OCI-LY7 (cell line): ENCODE data around the gene OTUB1.

ENCODE experiments used
- EZH2phosphoT487 ChIP-seq: fragments of 200-600 bp; sonication (generic); IDR thresholded peaks from 2 replicates; pipeline ENCODE4 v1.6.1; 2018; ENCODE audit warnings: low read depth, borderline replicate concordance, mild to moderate bottlenecking, mixed run types, antibody characterized with exemption, low read length, moderate library complexity, mixed read lengths
- TF ChIP-seq, protein P1 (sequence below): fragments of 200-600 bp; sonication (generic); conservative IDR thresholded peaks from 2 replicates; pipeline ENCODE4 v1.5.1; 2014; ENCODE audit warnings: mild to moderate bottlenecking, antibody characterized with exemption, low read length, moderate library complexity, mixed read lengths

DNA sequence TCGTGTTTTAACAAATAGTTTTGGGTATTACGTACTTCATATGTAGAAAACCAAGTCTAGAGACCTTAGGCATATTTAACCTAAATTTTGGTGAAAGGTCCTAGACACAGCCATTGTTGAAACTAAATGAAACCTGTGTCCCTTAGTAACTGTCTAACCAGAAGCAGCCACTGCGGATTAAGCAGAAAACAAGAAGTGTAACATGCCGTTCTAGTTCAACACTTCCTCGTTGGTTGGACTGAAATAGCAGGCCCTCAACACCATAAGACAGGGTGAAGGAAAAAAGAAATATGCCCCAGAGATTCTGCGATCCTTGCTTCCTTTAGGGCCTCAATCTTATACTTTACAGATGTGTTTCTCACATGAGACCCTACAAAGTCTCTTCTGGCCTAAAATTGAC, 45.5 kb upstream of the OTUB1 start:
- TF ChIP-seq, protein P1, sequence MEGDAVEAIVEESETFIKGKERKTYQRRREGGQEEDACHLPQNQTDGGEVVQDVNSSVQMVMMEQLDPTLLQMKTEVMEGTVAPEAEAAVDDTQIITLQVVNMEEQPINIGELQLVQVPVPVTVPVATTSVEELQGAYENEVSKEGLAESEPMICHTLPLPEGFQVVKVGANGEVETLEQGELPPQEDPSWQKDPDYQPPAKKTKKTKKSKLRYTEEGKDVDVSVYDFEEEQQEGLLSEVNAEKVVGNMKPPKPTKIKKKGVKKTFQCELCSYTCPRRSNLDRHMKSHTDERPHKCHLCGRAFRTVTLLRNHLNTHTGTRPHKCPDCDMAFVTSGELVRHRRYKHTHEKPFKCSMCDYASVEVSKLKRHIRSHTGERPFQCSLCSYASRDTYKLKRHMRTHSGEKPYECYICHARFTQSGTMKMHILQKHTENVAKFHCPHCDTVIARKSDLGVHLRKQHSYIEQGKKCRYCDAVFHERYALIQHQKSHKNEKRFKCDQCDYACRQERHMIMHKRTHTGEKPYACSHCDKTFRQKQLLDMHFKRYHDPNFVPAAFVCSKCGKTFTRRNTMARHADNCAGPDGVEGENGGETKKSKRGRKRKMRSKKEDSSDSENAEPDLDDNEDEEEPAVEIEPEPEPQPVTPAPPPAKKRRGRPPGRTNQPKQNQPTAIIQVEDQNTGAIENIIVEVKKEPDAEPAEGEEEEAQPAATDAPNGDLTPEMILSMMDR, result no peak
- no peak for TF ChIP-seq EZH2phosphoT487
